HL-60 (cell line): Measurements from ENCODE around the gene NBDY.

Source experiments
- DNase-seq, 2 experiments: peaks; one replicate each; pipeline ENCODE4 v3.0.0-alpha.2; 2010 to 2020; ENCODE audit warnings: low read depth in 1 of 2, low spot score in 1 of 2
- H3K27ac ChIP-seq: fragments of 250-450 bp; sonication (Bioruptor Pico); replicated peaks from 2 replicates; pipeline ENCODE4 v1.5.1; 2020; ENCODE audit warnings: mild to moderate bottlenecking, moderate library complexity
- H3K27me3 ChIP-seq: fragments of 250-450 bp; sonication (Bioruptor Pico); 2 replicates; pipeline ENCODE4 v1.5.1; 2021; ENCODE audit warnings: mild to moderate bottlenecking, moderate library complexity; ENCODE audit not compliant: insufficient read depth, poor library complexity, severe bottlenecking
- H3K4me3 ChIP-seq: replicated peaks from 2 replicates; pipeline ENCODE4 v1.5.1; 2011; ENCODE audit warnings: mild to moderate bottlenecking, control low read depth, low read length; ENCODE audit not compliant: insufficient read depth
- CTCF ChIP-seq: IDR thresholded peaks from one replicate; pipeline ENCODE4 v1.5.1; 2011; ENCODE audit warnings: low read length, control low read depth, inconsistent platforms; ENCODE audit not compliant: insufficient read depth
- GABPA ChIP-seq: IDR thresholded peaks from 2 replicates; pipeline ENCODE4 v1.6.1; 2012; ENCODE audit warnings: low read depth
- POLR2AphosphoS5 ChIP-seq: IDR thresholded peaks from 2 replicates; pipeline ENCODE4 v1.6.1; 2012; ENCODE audit warnings: low read depth
- REST ChIP-seq: IDR thresholded peaks from 2 replicates; pipeline ENCODE4 v1.6.1; 2012; ENCODE audit warnings: low read depth; ENCODE audit not compliant: insufficient replicate concordance
- SPI1 ChIP-seq: IDR thresholded peaks from 2 replicates; pipeline ENCODE4 v1.6.1; 2012; ENCODE audit warnings: low read depth, mild to moderate bottlenecking, borderline replicate concordance

Gene NBDY

GRCh38 chrX:56792270-56793111 lies 63.4 kb downstream of the NBDY start:
- TF ChIP-seq GABPA (no peak), SPI1 (no peak), POLR2AphosphoS5 (no peak), REST (no peak), CTCF (no peak)
- DNase-seq = no peak
- H3K27ac ChIP-seq = no peak overlapping the region
- H3K4me3 ChIP-seq = no peak overlapping the region
- H3K27me3 ChIP-seq = no peaks in the 10 kb centered on the region

- no peaks in the 10 kb centered on the region for H3K27me3 ChIP-seq
- no peak overlapping the region for H3K4me3 ChIP-seq
Measured at GRCh38 chrX:56793112-56793430, 64.0 kb downstream of the NBDY start.

More at GRCh38 chrX:56793112-56793430, 64.0 kb downstream of the NBDY start:
- H3K27ac ChIP-seq = no peak overlapping the region
- no peak for DNase-seq
- no peak for TF ChIP-seq CTCF
- no peak for TF ChIP-seq SPI1
- TF ChIP-seq POLR2AphosphoS5 = no peak
- TF ChIP-seq REST = no peak
- TF ChIP-seq GABPA = no peak
